Dermis blood vessel endothelial cell (primary cell): Measurements from ENCODE around the gene GALE. TPM values are rescaled to one million over a fixed set of nuclear protein-coding genes. Genes with fewer than 3 reads are reported as not detected.
"Not testable (repeated sequence)": the region's sequence is repeated elsewhere in the genome, so short reads cannot be mapped to it uniquely, and the experiment has no call there.

Source experiments
- DNase-seq: peaks from one replicate; pipeline ENCODE4 v3.0.0; 2010
- total RNA-seq: library from RNA; depleted of rRNA; stranded (reverse); fragments of >200 nt; gene quantifications from 2 replicates; pipeline ENCODE4 v1.2.3, GENCODE V29; 2014

GALE gene
- total RNA-seq: 34.7 and 42.2 TPM in 2 replicates

DNA sequence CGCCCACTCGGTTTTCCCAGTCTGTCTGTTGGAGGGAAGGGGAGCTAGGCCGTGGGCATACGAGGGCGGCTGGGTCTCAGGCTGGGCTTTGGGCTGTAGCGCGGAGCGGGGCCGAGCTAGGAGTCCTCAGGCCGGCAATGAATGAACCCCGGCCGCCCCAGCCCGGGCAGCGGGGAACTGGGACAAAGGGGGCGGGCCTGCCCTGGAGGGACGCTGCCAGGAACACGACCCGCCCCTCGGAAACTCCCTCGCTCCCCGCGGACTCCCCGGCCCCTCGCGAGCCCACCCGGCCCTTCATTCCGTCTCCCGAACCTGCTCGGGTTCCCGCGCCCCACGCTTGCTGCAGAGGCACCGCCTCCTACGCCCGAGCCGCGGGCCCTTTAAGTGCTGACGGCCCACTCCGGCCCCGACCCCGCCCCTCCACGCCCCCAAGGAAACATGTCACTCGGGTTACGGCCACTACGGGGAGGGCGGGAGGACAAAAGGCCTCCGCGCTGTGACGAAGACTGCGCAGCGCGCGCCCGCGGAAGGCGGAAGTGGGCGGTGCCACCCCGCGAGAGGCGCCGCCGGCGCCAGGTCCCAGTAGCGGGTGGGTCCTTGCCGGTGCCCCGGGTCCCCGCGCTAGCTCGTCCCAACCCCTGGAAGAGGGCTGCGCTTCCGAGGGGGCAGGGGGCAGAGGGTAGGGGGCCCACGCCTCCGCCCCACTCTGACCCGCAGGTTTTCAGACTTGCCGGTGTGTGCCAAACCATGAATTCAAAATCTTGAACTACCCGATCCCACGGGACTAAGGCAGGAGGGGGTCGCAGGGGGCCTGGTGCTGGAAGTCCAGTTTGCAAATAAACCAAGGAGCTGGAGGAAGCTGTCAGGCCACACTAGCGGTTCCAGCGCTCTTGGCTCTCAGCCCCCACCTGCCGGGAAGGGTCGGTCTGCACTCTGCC lies at the start of gene GALE:
TSS of gene GALE (minus strand) at position 355 of the 938 bp plus-strand sequence. CDS start 1,747 bp downstream, outside the sequence.
- peak; percentile 98 for DNase-seq

DNA sequence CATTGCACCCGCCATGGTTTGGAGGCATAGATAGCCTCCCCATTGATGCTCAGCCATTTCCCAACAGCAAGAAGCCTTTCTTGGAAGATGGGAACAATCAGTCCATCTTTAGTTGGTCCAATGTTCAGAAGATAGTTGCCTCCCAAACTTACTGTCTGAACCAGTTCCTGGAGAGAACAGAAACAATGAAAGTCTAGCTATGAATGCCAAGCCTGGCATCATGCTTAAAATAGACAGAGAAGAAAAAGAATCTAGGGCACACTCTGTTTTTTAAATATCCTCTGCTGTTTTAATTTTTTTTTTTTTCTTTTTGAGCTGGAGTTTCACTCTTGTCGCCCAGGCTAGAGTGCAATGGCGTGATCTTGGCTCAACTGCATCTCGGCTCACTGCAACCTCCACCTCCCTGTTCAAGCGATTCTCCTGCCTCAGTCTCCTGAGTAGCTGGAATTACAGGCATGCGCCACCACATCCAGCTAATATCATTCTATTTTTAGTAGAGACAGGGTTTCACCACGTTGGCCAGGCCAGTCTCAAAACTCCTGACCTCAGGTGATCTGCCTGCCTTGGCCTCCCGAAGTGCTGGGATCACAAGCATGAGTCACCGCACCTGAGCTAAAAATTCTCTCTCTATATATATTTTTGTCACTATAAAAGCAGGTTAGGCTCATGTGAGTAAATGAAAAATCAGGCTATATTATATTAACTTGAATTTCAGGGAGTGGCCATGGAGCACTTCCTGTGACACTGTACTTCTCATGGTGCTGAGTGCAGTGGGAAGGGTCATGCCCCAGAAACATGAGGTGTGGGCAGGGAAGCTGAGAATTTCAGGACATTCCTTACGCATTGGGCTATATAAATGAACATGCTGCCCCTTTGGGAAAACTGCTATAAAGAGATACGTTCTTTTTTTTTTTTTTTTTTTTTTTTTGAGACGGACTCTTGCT lies 48.4 kb upstream of the GALE start:
- no peak for DNase-seq

- DNase-seq: not testable (repeated sequence)
Measured at GRCh38 chr1:23847482-23848095, 47.0 kb upstream of the GALE start.

GRCh38 chr1:23845163-23845562 lies 44.6 kb upstream of the GALE start:
- DNase-seq: no peak

DNA sequence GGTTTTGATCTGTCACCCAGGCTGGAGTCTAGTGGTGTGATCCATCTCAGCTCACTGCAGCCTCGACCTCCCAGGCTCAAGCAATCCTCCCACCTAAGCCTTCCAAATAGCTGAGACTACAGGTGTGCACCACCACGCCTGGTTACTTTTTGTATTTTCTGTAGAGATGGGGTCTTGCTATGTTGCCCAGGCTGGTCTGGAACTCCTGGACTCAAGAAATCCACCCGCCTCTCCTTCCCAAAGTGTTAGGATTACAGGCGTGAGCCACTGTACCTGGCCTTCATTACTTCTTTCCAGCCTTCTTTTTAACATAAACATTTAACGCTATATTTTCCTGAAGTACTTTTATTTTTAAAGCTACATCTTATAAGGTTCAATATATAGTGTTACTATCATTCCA lies 43.1 kb upstream of the GALE start:
- no peak for DNase-seq

DNA sequence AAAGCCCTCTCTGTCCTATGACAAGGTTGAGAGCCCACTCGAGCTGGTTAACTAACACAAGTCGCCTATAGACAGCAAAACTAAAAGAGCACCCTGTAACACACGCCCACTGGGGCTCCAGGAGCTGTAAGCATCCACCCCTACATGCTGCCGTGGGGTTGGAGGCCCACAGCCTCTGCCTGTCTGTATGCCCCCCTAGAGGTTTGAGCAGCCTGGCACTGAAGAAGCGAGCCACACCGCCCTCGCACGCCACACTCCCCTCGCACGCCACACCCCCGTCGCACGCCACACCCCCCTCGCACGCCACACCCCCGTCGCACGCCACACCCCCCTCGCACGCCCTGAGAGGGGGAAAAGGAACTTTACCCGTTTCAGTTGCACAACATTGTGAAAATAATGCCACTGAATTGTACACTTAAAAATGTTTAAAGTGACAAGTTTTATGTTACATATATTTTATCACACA lies 37.9 kb upstream of the GALE start:
- DNase-seq: peak; percentile 57

- no peak for DNase-seq
Measured at GRCh38 chr1:23837908-23838307, 37.4 kb upstream of the GALE start.

GRCh38 chr1:23836037-23836436 lies 35.5 kb upstream of the GALE start:
- DNase-seq: no peak

- not testable (repeated sequence) for DNase-seq
Measured at GRCh38 chr1:23834156-23834555, 33.6 kb upstream of the GALE start.

GRCh38 chr1:23827717-23828116 lies 27.2 kb upstream of the GALE start:
- no peak for DNase-seq

- DNase-seq: not testable (repeated sequence)
Measured at GRCh38 chr1:23826590-23826989, 26.0 kb upstream of the GALE start.

GRCh38 chr1:23825762-23826522 lies 25.4 kb upstream of the GALE start:
- no peak for DNase-seq

GRCh38 chr1:23825076-23825761 lies 24.7 kb upstream of the GALE start, which contains the start of gene HMGCL:
Gene HMGCL, minus strand, starts transcription at chr1:23825429. Its CDS starts 14 bp downstream, at chr1:23825415.
- peak; percentile 93 for DNase-seq

DNA sequence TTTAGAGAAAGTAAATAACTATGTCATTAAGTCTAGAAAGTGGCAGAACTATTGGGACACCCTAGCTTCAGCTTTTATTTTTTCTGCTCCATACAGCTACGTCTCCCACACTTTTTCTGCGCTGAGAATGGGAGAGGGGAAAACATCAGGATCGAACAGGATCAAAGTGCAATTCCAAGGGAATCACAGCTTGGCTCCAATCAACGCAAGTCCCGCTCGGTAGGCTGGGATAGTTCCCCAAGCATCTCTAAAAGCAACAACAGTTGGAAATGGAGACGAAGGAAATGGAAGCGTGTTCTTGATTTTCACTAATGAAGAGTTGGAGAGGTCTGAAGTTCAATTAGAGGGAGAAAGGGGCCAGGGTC lies 24.1 kb upstream of the GALE start:
- no peak for DNase-seq

DNA sequence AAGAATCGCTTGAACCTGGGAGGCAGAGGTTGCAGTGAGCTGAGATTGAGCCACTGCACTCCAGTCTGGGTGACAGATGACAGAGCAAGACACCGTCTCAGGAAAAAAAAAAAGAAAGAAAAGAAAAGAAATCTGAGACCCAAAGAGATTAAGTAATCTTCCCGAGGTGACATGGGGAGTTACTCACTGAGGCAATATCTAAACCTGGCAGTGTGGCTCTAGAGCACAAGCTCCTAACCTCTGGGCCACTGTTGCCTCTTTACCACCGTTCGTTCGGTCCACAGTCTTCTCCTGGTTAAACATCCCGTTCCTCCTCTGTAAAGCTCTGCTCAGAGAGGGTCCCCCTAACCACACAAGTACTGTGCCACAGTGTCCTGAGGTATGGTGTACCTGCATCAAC lies 23.2 kb upstream of the GALE start:
- no peak for DNase-seq

GRCh38 chr1:23817633-23818032 lies 17.1 kb upstream of the GALE start:
- no peak for DNase-seq

- no peak for DNase-seq
Measured at GRCh38 chr1:23816906-23817305, 16.4 kb upstream of the GALE start.

DNA sequence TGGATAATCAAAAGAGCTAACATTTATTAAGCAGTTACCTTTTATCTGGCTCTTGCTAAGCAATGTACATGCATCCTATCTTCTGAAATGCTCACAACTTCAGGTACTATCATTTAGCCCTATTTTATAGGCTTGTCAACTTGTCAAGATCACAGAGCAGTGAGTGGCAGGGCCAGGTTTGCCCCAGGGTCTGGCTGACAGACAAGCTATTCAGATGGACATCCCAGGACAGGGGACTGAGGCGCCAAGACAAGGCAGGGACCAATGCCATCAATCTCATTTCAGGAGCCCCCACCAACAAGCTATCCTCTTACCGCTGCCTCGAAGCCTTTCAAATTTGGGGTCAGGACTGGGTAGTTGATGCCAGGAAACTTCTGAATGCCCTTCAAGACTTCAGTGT lies 15.8 kb upstream of the GALE start:
- DNase-seq: no peak

GRCh38 chr1:23814016-23814415 lies 13.5 kb upstream of the GALE start:
- DNase-seq: no peak

DNA sequence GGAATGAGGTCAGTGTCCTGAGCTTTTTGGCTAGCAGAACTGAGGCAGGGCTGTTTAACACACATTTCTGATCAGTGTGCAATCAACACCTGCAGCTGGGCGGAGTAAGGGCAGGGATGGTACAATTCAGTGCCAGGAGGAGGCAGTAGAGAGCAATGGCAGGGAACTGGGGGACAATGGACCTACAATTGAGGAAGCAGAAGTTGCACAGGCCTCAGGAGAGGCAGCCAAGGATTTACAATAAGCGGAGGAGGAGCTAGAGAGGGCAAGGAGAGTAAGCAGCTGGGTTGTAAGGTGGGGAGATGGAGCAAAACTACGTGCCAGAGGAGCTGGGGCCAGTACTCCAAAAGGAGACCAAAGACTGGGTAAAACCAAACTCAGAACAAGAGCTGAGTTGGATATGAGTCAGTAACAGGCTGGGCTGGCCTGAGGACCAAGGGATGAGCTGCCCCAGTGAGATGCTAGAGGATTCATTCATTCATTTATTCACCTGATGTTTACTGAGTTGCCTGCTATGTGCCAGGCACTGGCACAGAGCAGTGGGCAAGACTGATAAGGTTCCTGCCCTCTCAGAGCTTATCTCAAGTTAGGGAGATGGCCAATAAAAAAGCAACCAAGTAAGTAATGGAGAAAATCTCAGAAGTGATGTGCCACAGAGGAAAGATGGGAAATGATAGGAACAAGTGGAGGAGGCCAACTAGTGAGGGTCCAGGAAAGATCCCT lies 10.4 kb upstream of the GALE start:
- peak; percentile 80 for DNase-seq
